Breast epithelium (tissue), 3 donors: ENCODE measurements around the gene SLX4IP.

ENCODE experiments used
- CTCF ChIP-seq, 3 donors: fragments of 450-650 bp; IDR thresholded peaks; one replicate each; pipeline ENCODE4 v1.5.1; 2016 to 2017; ENCODE audit warnings: antibody characterized with exemption in 3 of 3, mild to moderate bottlenecking in 3 of 3, moderate library complexity in 3 of 3
- POLR2A ChIP-seq: fragments of 450-650 bp; IDR thresholded peaks from one replicate; pipeline ENCODE4 v1.6.1; 2016; ENCODE audit warnings: antibody characterized with exemption, mild to moderate bottlenecking, moderate library complexity
- POLR2AphosphoS5 ChIP-seq, 3 donors: sonication (generic); formaldehyde crosslinking; IDR thresholded peaks; one replicate each; pipeline ENCODE4 v1.6.1; 2017; ENCODE audit warnings: antibody characterized with exemption in 3 of 3

GRCh38 chr20:10660661-10661060 is 225.6 kb downstream of the SLX4IP start:
- no peak for TF ChIP-seq CTCF (IDR thresholded peaks at IDR 0.05)
- TF ChIP-seq POLR2A = no peak
- no peak for TF ChIP-seq POLR2AphosphoS5 (IDR thresholded peaks at IDR 0.05)
